NCI-H1105 treated with DMSO at 0.1 percent for 48 hours (cell line): Measurements from ENCODE around the gene COMMD1.
"Not testable (repeated sequence)": the region's sequence is repeated elsewhere in the genome, so short reads cannot be mapped to it uniquely, and the experiment has no call there.

Source experiments
- DNase-seq: peaks from one replicate; lab custom pipeline; 2025; lab: John Stamatoyannopoulos, UW

Gene COMMD1

DNA sequence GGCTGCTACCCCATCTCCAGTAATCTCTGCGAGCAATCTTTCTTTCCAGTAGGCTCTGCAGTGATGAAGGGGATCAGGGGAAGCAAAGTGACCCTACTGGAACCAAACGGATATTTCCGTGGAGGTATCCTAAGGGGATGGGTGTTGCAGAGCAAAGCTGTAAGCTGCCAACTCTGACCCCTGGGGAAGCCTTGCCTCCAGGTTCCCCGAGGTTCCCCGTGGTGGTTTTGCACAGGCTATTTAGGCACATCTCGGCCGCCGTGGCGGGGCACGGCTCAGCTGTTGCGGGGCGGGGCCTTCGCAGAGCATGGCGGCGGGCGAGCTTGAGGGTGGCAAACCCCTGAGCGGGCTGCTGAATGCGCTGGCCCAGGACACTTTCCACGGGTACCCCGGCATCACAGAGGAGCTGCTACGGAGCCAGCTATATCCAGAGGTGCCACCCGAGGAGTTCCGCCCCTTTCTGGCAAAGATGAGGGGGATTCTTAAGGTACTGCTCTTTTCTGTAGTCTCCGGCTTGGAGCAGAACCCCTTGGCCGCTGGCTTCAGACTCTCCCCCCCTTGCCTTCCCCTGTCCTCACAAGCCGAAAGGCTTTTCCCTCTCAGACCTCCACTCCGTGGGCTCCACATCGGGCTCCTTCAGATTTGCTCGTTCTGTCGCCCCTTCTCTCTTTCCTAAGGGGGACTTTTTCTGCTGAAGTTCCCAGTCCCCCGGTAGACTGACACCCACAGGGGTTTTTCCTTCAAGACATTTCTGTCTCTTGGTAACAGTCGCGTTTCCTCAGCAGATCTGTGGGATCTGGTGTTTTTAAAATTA, at the start of gene COMMD1:
Gene COMMD1 (plus strand): TSS at position 303 of the 814 bp plus-strand sequence. CDS start 5 bp downstream, at position 308.
- peak; percentile 58 for DNase-seq

DNA sequence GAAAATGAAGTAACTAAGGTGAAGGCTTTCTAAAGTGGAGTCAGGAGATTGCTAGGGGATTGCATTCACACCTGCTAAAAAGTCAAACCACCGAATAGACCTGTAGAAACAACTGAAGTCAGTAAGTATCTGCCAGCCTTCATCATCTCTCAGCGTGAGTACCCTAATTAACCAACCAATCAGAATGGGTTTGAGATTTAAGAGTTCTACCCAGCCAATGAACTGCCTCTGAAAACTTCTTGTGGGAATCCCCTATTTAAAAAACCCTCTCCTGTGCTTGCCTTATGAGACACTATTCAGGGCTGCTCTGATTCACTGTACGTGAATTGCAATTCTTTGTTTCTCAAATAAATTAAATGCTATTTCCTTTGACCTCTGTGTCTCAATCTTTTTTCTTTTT, 48.2 kb upstream of the COMMD1 start:
- no peak for DNase-seq

DNA sequence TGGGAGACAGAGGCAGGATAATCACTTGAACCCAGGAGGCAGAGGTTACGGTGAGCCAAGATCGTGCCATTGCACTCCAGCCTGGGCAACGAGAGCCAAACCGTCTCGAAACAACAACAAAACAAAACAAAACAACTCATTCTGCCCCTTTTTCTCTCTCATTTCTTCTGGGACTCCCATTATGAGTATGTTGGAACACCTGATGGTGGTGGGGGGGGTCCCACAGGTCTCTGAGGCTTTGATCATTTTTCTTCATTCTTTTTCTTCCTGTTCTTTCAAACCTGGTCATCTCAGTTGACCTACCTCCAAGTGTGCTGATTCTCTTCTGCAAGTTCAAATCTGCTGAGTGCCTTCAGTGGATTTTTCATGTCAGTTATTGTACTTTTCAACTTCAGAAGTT, 43.4 kb upstream of the COMMD1 start:
- no peak for DNase-seq

DNA sequence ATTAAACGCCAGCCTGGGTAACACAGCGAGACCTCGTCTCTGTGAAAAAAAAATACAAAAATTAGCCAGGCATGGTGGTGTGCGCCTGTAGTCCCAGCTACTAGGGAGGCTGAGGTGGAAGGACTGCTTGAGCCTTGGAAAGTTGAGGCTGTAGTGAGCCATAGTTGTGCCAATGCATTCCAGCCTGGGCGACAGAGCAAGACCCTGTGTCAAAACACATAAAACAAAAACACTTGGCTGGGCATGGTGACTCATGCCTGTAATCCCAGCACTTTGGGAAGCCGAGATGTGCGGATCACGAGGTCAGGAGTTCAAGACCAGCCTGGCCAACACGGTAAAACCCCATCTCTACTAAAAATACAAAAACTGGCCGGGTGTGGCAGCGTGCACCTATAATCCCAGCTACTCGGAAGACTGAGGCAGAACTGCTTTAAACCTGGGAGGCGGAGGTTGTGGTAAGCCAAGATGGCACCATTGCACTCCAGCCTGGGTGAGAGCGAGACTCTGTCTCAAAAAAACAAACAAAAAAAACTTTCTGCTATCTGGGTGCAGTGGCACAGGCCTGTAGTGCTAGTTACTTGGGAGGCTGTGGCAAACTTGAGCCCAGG, 38.9 kb upstream of the COMMD1 start:
- not testable (repeated sequence) for DNase-seq

DNA sequence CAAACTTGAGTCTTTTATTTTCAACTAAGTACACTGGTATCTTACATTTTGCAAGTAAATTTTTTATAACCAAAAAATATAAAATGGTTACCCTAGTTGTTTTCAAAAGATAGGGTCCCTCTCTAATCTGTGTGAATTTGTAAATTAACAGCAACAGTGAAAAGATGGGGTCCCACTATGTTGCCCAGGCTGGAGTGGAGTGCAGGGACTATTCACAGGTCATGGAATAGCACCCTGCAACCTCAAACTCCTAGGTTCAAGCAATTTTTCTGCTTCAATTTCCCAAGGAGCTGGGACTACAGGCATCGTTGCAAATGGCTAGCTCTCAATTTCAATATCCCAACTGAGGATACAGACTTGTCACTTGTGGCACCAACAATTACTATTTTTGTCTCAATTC, 29.1 kb upstream of the COMMD1 start:
- no peak for DNase-seq

DNA sequence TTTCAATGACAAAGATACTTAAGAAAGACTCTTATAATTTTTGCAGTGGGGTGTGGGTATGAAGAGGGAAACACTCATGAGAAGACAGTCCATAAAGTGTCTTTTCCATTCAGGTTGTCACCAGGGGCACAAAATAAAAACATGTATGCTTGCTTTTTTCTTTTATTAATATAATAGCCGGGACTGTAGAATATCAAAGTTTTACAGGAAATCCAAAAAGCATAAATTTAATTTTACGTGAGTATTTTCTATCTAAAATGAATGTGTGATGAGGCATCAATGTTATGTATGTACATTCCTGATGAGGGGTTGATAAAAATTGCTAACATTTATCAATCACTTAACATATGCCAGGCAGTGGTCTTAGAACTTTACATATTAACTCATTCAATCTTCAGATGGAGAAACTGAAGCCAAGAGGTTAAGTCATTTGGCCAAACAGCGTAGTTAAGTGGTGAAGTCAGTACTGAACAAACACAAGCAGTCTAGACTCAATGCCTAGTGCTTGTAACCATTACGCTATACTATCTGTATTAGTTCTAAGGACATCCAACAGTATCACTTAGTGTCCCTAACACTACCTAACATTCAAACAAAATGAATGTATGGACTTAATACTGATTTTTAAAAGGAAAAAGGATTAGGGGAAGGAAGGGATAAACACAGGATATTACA, 27.8 kb upstream of the COMMD1 start:
- DNase-seq, result no peak

DNA sequence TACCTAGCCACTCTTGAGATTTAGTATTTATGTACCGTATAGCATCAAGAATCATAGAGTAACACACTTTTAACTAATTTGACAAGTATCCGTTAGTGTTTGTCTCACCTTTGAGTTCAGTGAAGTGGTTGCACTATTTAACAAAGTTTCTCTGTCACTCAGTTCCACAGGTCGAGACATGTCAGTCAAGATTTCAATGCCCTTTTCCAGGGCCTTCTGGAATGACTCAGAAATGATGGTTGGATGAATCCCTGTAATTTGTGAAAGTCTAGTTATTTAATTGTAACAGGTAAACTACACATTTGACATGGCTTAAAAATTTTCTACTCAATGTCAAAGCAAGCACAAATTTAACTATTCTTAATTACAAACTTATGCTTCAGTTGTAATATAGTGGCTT, 26.7 kb upstream of the COMMD1 start:
- no peak for DNase-seq

DNA sequence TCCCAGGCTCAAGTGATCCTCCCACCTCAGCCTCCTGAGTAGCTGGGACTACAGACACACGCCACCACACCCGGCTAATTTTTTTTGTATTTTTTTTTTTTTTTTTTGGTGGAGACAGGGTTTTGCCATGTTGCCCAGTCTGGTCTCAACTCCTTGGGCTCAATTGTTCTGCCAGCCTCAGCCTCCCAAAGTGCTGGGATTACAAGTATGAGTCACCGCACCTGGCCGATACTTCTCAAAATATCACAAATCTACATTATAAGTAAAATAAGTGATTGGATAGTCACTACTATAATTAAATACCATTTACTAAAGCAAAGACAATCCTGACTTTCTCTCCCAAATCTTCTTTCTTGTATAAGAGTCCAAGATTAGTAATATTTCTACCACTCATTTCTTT, 26.1 kb upstream of the COMMD1 start:
- not testable (repeated sequence) for DNase-seq

DNA sequence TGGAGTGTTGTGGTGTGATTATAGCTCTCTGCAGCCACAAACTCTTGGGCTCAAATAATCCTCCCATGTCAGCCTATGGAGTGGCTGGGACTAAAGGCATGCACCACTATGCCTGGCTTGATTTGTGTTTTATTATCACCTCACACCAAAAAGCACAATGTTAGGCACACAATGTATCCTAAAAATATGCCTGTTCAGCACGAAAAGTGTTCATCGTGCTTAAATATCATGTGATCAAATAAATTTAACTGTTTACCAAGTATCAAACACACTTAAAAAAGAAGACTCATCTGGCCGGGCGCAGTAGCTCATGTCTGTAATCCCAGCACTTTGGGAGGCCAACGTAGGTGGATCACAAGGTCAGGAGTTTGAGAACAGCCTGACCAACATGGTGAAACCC, 22.6 kb upstream of the COMMD1 start:
- no peak for DNase-seq

DNA sequence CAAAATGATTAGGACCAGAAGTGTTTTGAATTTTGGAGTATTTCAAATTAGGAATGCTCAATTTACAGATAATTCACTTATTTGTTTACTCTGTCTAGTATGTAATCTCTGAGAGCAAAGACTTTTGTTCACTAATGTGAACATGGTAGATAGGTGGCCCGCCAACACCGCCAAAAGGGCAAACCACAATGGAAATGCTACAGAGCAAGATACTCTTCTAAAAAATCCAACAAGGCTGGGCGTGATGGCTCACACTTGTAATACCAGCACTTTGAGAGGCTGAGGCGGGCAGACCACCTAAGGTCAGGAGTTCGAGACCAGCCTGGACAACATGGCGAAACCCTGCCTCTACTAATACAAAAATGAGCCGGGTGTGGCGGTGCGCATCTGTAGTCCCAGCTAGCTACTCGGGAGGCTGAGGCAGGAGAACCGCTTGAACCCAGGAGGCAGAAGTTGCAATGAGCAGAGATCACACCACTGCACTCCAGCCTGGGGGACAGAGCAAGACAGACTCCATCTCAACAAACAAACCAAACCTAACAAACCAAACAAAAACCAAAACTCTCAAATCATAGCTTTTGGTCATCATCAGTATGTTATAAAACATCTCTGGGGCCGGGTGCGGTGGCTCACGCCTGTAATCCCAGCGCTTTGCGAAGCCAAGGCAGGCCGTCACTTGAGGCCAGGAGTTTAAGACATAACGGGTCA, 19.4 kb upstream of the COMMD1 start:
- DNase-seq, result no peak

DNA sequence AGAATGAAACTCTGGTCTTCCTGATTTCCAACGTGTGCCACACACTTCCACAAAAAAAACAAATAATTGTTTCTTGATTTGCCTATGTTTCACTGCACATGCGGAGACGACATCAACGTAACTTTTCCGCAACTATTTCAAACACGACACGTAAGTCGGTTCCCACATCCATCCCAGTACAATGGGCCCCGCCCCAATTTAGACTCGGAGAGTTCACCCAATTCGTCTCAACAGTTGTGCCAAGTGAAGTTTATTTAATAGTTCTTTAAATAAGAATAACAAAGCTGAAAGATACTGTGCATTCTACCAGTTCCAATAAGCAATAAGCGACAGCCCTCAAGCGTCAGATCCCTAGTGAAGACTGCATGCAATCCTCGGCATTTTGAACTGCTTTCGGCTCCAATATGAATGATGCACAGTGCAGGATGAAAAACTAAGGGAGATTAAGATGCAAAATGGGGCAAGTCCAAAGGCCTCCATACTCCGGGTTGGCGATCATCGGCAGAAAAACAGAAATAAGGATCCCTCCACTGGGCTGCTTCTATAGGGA, 17.7 kb upstream of the COMMD1 start:
- no peak for DNase-seq

DNA sequence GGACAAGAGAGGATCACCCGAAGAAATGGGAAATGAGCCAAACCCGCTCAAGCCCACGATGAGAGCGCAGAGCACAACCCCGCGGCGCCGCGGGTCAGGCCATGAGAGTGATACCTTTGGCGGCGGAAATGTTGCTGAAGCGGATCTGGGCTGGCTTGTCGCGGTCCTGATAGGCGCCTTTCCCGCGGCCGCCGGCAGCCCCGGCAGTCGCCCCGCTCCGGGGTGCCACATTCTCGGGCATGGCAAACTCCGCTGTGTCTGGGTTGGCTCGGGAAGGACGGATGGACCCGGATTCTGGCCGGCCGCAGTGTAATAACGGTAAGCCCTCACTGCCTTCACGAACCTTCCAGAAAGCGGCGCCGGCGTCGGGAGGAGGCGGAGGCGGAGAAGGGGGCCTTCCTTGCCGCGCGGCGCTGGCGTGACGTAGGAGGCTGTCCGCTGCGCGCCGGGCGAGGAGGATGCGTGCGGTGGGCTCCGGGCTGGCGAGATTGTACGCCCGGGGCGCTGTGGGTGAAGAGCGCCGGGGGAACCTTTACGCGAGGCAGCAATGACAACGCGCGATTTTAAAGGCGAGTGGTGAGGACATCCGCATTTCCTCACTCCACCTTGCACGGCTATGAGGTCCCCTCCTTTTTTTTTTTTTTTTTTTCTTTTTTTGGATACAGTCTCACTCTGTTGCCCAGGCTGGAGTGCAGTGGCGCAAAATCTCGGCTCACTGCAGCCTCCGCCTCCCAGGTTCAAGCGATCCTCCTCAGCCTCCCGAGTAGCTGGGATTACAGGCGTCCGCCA, 17.0 kb upstream of the COMMD1 start, which contains the start of gene CCT4:
Gene CCT4 (minus strand): TSS at position 390 of the 789 bp plus-strand sequence. CDS start 149 bp downstream, at position 241.
- DNase-seq, result peak; percentile 77

DNA sequence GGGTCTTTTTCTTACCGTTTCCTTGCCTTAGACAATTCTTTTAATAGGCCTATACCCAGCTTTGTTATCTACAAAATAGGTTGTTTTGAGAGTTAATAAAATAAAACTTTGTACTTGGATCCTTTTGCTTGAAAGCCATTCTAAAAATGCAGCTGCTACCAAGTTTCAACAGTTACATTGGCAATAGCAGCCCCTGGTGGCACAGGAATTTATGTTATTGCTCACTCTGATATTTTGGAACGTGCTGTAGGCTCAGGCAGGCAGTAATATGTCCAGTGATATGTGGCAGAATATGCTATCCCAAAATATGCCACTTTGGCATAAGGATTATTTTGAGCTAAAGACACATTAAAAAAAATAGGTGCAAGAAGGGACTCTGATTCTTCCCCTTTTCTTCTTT, 6.7 kb upstream of the COMMD1 start:
- peak; percentile 9 for DNase-seq

DNA sequence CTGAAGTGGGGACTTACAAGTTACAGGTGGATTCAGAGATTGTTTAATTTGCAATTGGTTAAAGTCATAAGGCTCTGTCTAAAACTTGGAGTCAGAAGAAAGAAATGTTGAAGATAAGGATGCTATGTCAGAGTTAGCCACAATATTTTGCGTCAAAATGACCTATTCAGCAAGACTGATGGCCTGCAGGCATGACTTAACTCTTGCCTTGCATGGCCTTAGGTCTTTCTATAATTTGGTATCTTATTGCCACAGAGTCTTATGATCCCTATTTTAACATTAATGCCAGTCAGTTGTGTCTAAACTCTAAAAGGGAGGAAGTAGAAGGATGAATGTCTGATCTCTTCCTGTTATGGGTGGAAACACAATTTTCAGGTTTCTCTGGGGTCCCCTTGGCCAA, 5.2 kb upstream of the COMMD1 start:
- no peak for DNase-seq

DNA sequence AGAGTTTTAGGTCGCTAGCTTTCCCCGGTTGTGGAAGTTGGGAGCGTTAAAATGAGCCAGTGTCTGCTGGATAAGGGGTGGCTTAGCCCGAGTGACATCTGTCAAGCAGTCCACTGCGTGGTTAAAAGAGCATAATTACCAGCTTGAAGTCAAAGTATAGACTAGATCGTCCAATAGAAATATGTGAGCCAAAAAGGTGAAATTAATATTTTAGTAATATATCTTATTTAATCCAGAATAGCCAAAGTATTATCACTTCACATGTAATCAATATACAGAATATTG, 654 bp downstream of the COMMD1 start:
- no peak for DNase-seq

DNA sequence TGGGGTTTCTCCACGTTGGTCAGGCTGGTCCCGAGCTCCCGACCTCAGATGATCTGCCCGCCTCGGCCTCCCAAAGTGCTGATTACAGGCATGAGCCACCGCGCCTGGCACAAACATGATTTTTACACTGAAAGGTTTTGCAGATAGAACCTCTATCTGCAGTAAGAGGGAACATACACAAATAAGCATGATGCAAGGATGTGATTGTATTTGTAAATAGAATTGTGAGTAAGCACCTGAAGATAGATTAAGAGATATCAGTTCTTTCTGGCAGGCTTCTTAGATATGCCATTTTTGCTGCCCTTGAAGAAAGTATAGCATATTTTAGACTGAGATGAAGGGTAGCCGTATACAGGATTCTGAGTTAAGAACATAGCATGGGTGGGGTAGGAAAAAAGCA, 3.6 kb downstream of the COMMD1 start:
- no peak for DNase-seq

DNA sequence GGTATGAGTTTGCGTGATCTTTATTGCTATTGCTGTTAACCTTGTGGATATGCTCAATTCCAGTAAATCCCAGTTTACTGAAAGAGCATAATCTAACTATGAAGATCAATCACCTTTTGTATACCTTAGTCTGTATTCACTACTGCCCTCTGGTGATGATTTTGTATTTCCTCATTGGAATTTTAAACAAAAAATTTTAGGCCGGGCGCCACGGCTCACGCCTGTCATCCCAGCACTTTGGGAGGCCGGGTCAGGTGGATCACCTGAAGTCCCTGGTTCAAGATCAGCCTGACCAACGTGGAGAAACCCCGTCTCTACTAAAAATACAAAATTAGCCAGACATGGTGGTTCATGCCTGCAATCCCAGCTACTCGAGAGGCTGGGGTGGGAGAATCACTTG, 5.1 kb downstream of the COMMD1 start:
- DNase-seq, result no peak

DNA sequence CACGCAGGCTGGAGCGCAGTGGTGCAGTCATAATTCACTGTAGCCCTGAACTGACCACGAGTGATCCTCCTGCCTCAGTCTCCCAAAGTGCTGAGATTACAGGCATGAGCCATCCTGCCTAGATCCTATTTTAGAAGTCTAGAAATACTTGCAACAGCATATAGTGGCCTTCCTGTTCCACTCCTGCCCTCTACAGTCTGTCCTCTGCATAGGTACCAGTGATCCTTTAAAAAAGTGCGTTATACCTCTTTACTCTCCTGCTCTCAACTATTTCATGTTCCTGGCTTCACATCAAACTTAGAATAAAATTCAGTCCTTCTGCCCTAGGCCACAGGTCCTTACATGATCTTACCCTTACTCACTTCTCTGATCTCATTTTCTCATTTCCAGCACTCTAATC, 6.0 kb downstream of the COMMD1 start:
- no peak for DNase-seq

DNA sequence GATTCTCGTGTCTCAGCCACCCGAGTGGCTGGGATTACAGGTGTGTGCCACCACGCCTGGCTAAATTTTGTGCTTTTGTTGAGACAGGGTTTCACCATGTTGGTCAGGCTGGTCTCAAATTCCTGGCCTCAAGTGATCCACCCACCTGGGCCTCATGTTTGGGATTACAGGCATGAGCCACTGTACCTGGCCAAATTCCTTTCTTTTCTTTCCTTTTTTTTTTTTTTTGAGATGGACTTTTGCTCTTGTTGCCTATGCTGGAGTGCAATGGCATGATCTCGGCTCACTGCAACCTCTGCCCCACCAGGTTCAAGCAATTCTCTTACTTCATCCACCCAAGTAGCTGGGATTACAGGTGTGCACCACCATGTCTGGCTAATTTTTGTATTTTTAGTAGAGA, 9.3 kb downstream of the COMMD1 start:
- not testable (repeated sequence) for DNase-seq

DNA sequence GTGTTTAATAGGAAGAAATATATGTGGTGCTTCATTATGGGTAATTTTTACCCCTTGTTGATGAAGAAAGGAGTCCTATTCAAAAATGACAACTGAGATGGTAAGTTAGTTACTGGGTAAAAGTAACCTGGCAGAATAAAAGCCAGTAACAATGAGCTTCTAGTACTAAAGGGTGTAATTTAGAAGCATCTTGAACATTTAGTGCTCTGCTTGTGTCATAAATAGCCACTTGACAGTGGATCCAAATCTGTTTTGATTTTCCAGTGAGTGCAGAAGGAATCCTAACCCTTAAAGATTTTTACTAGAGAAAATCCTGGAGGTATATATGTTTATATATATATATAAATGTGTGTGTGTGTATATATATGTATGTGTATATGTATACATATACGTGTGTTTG, 15.1 kb downstream of the COMMD1 start:
- no peak for DNase-seq

DNA sequence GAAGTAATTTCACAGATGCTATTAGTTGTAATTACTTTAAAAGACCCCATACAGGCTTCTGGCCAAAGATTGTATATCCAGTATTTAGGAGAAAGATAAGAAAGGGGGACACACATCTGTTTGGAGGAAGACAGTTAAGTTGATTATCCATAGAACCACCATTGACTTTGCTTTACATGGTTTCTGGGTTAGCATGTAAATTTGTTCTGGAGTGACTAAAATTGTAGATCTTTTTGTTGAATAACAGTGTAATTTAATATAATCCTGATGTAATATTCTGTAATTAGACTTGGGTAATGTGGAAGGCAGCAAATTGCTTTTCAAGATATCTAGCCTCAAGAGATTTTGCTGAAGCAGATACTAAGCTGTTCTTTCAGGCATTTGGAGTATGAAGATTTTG, 17.2 kb downstream of the COMMD1 start:
- no peak for DNase-seq
